Cardiac fibroblast (primary cell): ENCODE measurements around the gene STK32B.

ENCODE experiments used
- DNase-seq, 2 donors: peaks; one replicate each; pipeline versions ENCODE4 v3.0.0 to v3.0.0-alpha.2; 2010; ENCODE audit warnings: low read depth in 2 of 2
- H3K4me3 ChIP-seq, 2 donors: replicated peaks in 1 of 2; 1 replicate in 1 of 2; 2 replicates in 1 of 2; pipeline ENCODE4 v1.5.1; 2011; ENCODE audit warnings: low read depth in 2 of 2, low read length in 2 of 2, mild to moderate bottlenecking in 2 of 2, moderate library complexity in 1 of 2
- TF ChIP-seq, protein P1 (sequence below): IDR thresholded peaks from one replicate; pipeline ENCODE4 v1.5.1; 2011; ENCODE audit warnings: low read depth, mild to moderate bottlenecking, low read length, inconsistent platforms

The STK32B gene

DNA sequence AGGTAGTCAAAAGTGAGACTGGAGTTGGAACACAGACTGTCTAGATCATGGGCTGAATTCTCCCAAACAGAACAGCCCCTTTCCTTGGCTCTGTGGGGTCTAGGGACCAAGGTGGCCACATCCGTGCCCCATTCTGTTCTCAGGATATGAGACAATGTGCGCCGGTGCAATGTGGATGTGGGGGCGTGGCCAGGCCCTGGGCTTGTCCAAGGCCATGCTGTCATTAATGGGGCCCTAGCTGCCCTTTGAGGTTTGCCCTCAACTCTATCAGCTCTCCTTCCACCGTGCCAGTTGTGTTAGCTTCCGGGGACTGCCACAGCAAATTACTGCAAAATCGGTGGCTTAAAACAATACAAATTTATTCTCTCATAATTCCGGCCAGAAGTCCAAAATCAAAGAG is 344.5 kb downstream of the STK32B start:
- no peak overlapping the region for H3K4me3 ChIP-seq
- TF ChIP-seq, protein P1, sequence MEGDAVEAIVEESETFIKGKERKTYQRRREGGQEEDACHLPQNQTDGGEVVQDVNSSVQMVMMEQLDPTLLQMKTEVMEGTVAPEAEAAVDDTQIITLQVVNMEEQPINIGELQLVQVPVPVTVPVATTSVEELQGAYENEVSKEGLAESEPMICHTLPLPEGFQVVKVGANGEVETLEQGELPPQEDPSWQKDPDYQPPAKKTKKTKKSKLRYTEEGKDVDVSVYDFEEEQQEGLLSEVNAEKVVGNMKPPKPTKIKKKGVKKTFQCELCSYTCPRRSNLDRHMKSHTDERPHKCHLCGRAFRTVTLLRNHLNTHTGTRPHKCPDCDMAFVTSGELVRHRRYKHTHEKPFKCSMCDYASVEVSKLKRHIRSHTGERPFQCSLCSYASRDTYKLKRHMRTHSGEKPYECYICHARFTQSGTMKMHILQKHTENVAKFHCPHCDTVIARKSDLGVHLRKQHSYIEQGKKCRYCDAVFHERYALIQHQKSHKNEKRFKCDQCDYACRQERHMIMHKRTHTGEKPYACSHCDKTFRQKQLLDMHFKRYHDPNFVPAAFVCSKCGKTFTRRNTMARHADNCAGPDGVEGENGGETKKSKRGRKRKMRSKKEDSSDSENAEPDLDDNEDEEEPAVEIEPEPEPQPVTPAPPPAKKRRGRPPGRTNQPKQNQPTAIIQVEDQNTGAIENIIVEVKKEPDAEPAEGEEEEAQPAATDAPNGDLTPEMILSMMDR, result no peak
- DNase-seq, result no peak

DNA sequence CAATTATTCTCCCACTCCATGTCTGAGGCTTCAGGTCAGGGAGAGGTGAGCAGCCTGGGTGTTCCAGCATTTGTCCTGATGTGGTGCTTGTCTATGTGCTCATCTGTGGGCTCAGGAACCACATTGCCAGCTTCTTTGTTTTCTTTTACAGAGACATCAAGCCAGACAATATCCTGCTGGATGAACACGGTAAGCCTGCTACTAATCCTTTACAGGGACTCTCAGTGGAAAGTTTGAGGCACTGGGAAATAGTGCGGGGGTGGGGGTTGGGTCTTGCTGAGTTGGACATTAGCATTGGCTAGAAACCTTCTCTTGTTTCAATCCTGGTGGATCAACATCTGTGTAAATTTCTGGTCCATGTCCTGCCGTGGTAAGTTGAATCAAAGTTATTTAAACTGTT is 346.8 kb downstream of the STK32B start:
- TF ChIP-seq, protein P1, result no peak
- no peak for DNase-seq
- H3K4me3 ChIP-seq, result no peak overlapping the region

DNA sequence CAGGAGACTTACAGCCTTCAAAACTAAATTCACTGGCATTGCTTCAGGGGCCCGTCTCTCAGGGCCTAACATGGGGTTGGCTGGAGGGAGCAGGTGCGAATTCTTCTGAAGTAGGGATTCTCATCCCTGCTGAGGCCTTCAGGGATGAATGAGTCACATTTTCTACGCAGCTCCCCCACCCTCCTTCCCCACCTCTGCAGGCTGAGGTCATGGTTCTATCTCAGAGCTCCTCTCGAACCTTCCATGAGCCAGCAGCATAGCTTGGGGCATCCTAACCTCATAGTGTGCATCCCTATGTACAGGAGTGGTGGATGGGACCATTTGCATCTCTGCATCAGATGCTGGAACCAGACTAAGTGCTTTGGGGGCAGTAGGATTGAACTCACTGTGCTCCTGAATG is 347.8 kb downstream of the STK32B start:
- no peak overlapping the region for H3K4me3 ChIP-seq
- DNase-seq, result no peak
- TF ChIP-seq, protein P1, result no peak

DNA sequence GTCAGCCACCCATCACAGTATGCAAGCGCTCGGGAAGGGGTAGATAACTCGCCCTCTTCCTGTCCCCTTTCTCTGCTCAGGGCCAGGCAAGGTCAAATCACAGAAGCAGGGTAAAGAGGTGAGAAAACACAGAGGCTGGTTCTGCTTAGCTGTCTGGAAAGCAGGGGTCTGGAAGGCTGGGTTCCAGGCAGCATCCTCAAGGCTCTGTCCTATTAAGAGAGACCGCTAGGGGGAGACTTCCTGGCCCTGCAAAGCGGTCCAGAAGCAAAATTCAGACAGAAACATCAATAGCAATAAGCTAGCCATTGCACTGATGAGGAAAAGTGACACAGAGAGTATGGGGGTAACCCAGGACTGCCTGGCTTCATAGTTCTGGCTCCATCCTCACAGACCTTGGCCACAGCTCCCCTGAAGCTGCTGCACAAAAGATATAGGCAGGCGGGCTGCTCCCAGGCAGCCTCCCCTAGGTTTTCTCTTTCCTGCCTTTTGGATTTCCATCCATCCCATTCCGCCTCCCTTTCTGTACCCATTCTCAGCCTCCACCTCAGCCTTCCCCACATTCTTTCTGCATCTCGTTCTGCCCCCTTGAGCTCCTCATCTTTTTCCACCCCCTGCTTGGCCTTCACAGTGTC is 348.6 kb downstream of the STK32B start:
- H3K4me3 ChIP-seq, result no peak overlapping the region
- TF ChIP-seq, protein P1, result peak; percentile 78
- peak; percentile 50 to 53 for DNase-seq

DNA sequence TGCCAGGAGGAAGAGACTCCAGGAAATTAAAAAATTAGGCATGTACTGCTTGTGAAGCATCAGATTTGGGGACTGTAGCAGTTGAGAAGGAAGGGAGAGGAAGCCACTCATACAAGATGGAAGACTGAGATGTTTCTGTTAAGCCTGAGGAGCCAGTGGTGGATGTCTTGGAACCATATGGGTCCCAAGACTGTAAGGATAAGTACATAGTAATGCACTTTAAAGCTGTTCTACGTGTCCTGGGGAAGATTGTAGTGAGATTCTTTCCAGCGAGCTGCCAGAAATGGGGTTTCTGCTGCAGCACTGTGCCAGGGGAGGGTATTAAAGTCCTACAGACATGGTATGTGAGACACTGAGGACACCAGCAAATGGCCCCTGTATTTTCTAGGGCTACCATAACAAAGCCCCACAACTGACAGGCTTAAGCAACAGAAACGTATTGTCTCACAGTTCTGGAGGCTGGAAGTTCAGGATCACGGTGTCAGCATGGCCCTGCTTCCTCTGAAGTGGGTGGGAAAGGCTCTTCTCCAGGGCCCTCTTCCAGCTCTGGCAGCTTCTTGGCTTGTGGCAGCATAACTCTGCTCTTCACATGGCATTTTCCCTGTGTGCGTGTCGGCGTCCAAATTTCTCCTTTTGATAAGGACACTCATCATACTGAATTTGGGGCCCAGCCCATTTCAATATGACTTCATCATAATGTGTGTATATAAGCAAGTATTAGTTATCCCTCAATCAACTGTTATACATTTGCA is 352.6 kb downstream of the STK32B start:
- DNase-seq, result no peak
- H3K4me3 ChIP-seq, result no peak overlapping the region
- TF ChIP-seq, protein P1, result no peak

DNA sequence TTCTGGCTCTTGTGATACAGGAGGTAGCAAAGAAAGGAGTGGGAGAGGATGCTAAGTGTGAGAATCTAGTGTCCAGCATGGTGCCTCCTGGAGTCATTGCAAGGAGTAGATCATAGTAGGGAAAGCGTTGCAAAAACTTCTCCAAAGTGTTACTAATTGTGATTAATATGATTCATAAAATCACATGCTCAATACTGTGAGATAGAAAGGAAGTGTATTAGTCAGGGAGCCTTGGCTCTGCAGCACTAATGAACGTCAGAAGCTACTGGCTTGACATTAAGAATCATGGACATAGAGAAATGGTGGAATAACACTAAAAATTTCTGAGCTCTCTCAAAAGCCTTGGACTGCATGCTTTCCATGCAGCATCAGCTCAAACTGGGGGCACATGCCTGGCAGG is 358.0 kb downstream of the STK32B start:
- H3K4me3 ChIP-seq, result no peak overlapping the region
- peak in 1 of 2 donors; percentile 13 for DNase-seq
- TF ChIP-seq, protein P1, result no peak
